H1 (cell line): ENCODE data around the gene AWAT2. TPM values are rescaled to one million over a fixed set of nuclear protein-coding genes. Genes with fewer than 3 reads are reported as not detected.

Experiments
- CTCF ChIA-PET: fragments of 300-600 bp; sonication (Branson Sonifier 250); formaldehyde crosslinking; loops from one replicate; lab custom pipeline; 2021; ENCODE audit not compliant: partially characterized antibody; lab: Charles Lee
- POLR2A ChIA-PET: fragments of 300-600 bp; sonication (Branson Sonifier 250); formaldehyde crosslinking; loops from one replicate; lab custom pipeline; 2021; ENCODE audit warnings: inconsistent platforms; ENCODE audit not compliant: partially characterized antibody; lab: Charles Lee
- DNase-seq, 2 experiments: peaks; one replicate each; pipeline versions ENCODE4 v3.0.0 to v3.0.0-alpha.2; 2010 to 2022; ENCODE audit warnings: low spot score in 2 of 2, low read depth in 1 of 2, mixed read lengths in 1 of 2
- FAIRE-seq: peaks from 2 replicates; lab custom pipeline; 2011; peaks lifted over from hg19 to GRCh38; lab: Jason Lieb, UNC
- H2AFZ ChIP-seq: 2 replicates; pipeline ENCODE4 v1.8.1; 2012; ENCODE audit warnings: low read length, inconsistent platforms
- H2AK5ac ChIP-seq: 2 replicates; pipeline ENCODE4 v1.6.1; 2013; ENCODE audit warnings: low read depth, low read length
- H2BK120ac ChIP-seq: replicated peaks from 2 replicates; pipeline ENCODE3; 2013; ENCODE audit warnings: low read depth, low read length, inconsistent platforms
- H2BK12ac ChIP-seq: 2 replicates; pipeline ENCODE4 v1.6.1; 2013; ENCODE audit warnings: low read depth, low read length
- H2BK15ac ChIP-seq: 2 replicates; pipeline ENCODE4 v1.6.1; 2013; ENCODE audit warnings: low read length
- H2BK20ac ChIP-seq: 2 replicates; pipeline ENCODE4 v1.6.1; 2013; ENCODE audit warnings: low read length
- H2BK5ac ChIP-seq: 2 replicates; pipeline ENCODE4 v1.6.1; 2013; ENCODE audit warnings: low read depth, low read length
- H3K14ac ChIP-seq: 2 replicates; pipeline ENCODE4 v1.6.1; 2013; ENCODE audit warnings: inconsistent platforms; ENCODE audit not compliant: insufficient read length
- H3K18ac ChIP-seq: 2 replicates; pipeline ENCODE4 v1.6.1; 2013; ENCODE audit warnings: low read length; ENCODE audit errors: extremely low read depth
- H3K23ac ChIP-seq: 2 replicates; pipeline ENCODE4 v1.6.1; 2013; ENCODE audit warnings: inconsistent platforms; ENCODE audit not compliant: insufficient read length
- H3K23me2 ChIP-seq: 2 replicates; pipeline ENCODE4 v1.6.1; 2013; ENCODE audit warnings: low read depth, low read length
- H3K27ac ChIP-seq: 2 replicates; pipeline ENCODE4 v1.6.1; 2011; ENCODE audit warnings: low read depth, low read length, inconsistent platforms
- H3K27me3 ChIP-seq, 4 experiments: replicated peaks in 1 of 4; 1 replicate in 1 of 4; 2 replicates in 3 of 4; pipeline versions ENCODE4 v1.6.1 to v1.8.1; 2011 to 2013; ENCODE audit warnings: low read length in 3 of 4, mild to moderate bottlenecking in 3 of 4, inconsistent platforms in 2 of 4, mixed read lengths in 2 of 4, moderate library complexity in 1 of 4; ENCODE audit not compliant: control insufficient read depth in 3 of 4, insufficient read depth in 3 of 4; ENCODE audit errors: extremely low read depth in 1 of 4
- H3K36me3 ChIP-seq, 4 experiments: 2 replicates each; pipeline versions ENCODE4 v1.6.1 to v1.8.1; 2011 to 2013; ENCODE audit warnings: mild to moderate bottlenecking in 4 of 4, low read length in 3 of 4, moderate library complexity in 2 of 4, control low read depth in 1 of 4, inconsistent platforms in 1 of 4; ENCODE audit not compliant: insufficient read depth in 4 of 4, control insufficient read depth in 2 of 4
- H3K4ac ChIP-seq: replicated peaks from 2 replicates; pipeline ENCODE3; 2013; ENCODE audit warnings: low read length, low read depth, mixed read lengths, inconsistent platforms; ENCODE audit not compliant: insufficient read length
- H3K4me1 ChIP-seq, 4 experiments: replicated peaks in 1 of 4; 1 replicate in 1 of 4; 2 replicates in 3 of 4; pipeline versions ENCODE4 v1.6.1 to v1.8.1; 2011 to 2013; ENCODE audit warnings: low read length in 3 of 4, inconsistent platforms in 2 of 4, mixed read lengths in 1 of 4; ENCODE audit not compliant: insufficient read depth in 4 of 4, control insufficient read depth in 3 of 4
- H3K4me2 ChIP-seq, 2 experiments: 2 replicates each; pipeline versions ENCODE4 v1.6.1 to v1.8.1; 2011 to 2013; ENCODE audit warnings: low read depth in 2 of 2, low read length in 2 of 2, control low read depth in 1 of 2, inconsistent platforms in 1 of 2, mild to moderate bottlenecking in 1 of 2; ENCODE audit not compliant: insufficient read depth in 1 of 2
- H3K4me3 ChIP-seq, 4 experiments: fragments of 200-600, 300-600 bp in 1 of 4; sonication (generic), shearing (Covaris generic), sonication (Bioruptor Twin) in 1 of 4; 2 replicates each; pipeline versions ENCODE4 v1.5.1 to v1.8.1; 2011 to 2016; ENCODE audit warnings: low read length in 4 of 4, low read depth in 3 of 4, control low read depth in 2 of 4, inconsistent platforms in 2 of 4, mild to moderate bottlenecking in 2 of 4, mixed read lengths in 1 of 4, moderate library complexity in 1 of 4; ENCODE audit not compliant: insufficient read depth in 2 of 4; ENCODE audit errors: extremely low read depth in 1 of 4
- H3K56ac ChIP-seq: replicated peaks from 2 replicates; pipeline ENCODE3; 2013; ENCODE audit warnings: low read depth, mild to moderate bottlenecking, mixed read lengths, low read length, inconsistent platforms; ENCODE audit not compliant: insufficient read length
- H3K79me1 ChIP-seq: 2 replicates; pipeline ENCODE4 v1.6.1; 2013; ENCODE audit warnings: low read depth, low read length, control low read depth
- H3K79me2 ChIP-seq, 2 experiments: 2 replicates each; pipeline versions ENCODE4 v1.6.1 to v1.8.1; 2012 to 2013; ENCODE audit warnings: low read length in 2 of 2, mild to moderate bottlenecking in 2 of 2, inconsistent platforms in 1 of 2; ENCODE audit not compliant: insufficient read depth in 2 of 2, control insufficient read depth in 1 of 2
- H3K9ac ChIP-seq, 4 experiments: replicated peaks in 1 of 4; 1 replicate in 1 of 4; 2 replicates in 3 of 4; pipeline versions ENCODE4 v1.6.1 to v1.8.1; 2011 to 2013; ENCODE audit warnings: low read depth in 3 of 4, low read length in 3 of 4, control low read depth in 2 of 4, mild to moderate bottlenecking in 2 of 4, moderate library complexity in 2 of 4, inconsistent platforms in 1 of 4; ENCODE audit errors: extremely low read depth in 1 of 4
- H3K9me3 ChIP-seq, 2 experiments: 2 replicates each; pipeline versions ENCODE4 v1.6.1 to v1.8.1; 2012 to 2013; ENCODE audit warnings: mild to moderate bottlenecking in 2 of 2, moderate library complexity in 2 of 2, control low read depth in 1 of 2, inconsistent platforms in 1 of 2, low read depth in 1 of 2, low read length in 1 of 2, mixed read lengths in 1 of 2; ENCODE audit not compliant: insufficient read depth in 2 of 2
- H4K20me1 ChIP-seq, 2 experiments: replicated peaks in 1 of 2; 2 replicates each; pipeline versions ENCODE3 to v1.8.1; 2011 to 2013; ENCODE audit warnings: inconsistent platforms in 2 of 2, low read length in 2 of 2, mild to moderate bottlenecking in 1 of 2; ENCODE audit not compliant: insufficient read depth in 2 of 2, control insufficient read depth in 1 of 2
- H4K5ac ChIP-seq: 2 replicates; pipeline ENCODE4 v1.6.1; 2013; ENCODE audit warnings: low read length, low read depth, mixed read lengths, inconsistent platforms; ENCODE audit not compliant: insufficient read length
- H4K8ac ChIP-seq: 2 replicates; pipeline ENCODE4 v1.8.0; 2013; ENCODE audit warnings: mild to moderate bottlenecking, moderate library complexity, low read length, inconsistent platforms; ENCODE audit not compliant: insufficient read depth; ENCODE audit errors: extremely low read depth
- H4K91ac ChIP-seq: replicated peaks from 2 replicates; pipeline ENCODE3; 2013; ENCODE audit warnings: low read length, mixed read lengths, inconsistent platforms; ENCODE audit not compliant: insufficient read length
- CREB1 ChIP-seq: IDR thresholded peaks from 2 replicates; pipeline ENCODE4 v1.6.1; 2012; ENCODE audit warnings: inconsistent platforms
- CTBP2 ChIP-seq: IDR thresholded peaks from 2 replicates; pipeline ENCODE4 v1.7.0; 2011; ENCODE audit warnings: borderline replicate concordance, mild to moderate bottlenecking, moderate library complexity, mixed read lengths, low read length; ENCODE audit not compliant: insufficient read depth, insufficient read length
- GTF2F1 ChIP-seq: IDR thresholded peaks from 2 replicates; pipeline ENCODE4 v1.6.1; 2012; ENCODE audit warnings: low read depth, low read length, improper control_type of control experiment, borderline replicate concordance
- HDAC2 ChIP-seq, 2 experiments: fragments of 300-600 bp in 1 of 2; sonication (generic) in 1 of 2; IDR thresholded peaks; 2 replicates each; pipeline ENCODE4 v1.6.1; 2011 to 2012; ENCODE audit warnings: low read depth in 2 of 2, low read length in 2 of 2, mild to moderate bottlenecking in 2 of 2, moderate library complexity in 2 of 2, borderline replicate concordance in 1 of 2, inconsistent platforms in 1 of 2
- JUND ChIP-seq: IDR thresholded peaks from 2 replicates; pipeline ENCODE4 v1.6.1; 2011; ENCODE audit warnings: mild to moderate bottlenecking, improper control_type of control experiment, low read length
- RFX5 ChIP-seq: IDR thresholded peaks from 2 replicates; pipeline ENCODE4 v1.6.1; 2011; ENCODE audit warnings: low read depth, low read length, improper control_type of control experiment, borderline replicate concordance
- SIRT6 ChIP-seq: IDR thresholded peaks from one replicate; pipeline ENCODE4 v1.7.1; 2012; ENCODE audit warnings: low read length, inconsistent platforms
- SP4 ChIP-seq: IDR thresholded peaks from 2 replicates; pipeline ENCODE4 v1.6.1; 2012; ENCODE audit warnings: low read length, inconsistent platforms
- whole genome bisulfite sequencing, 2 experiments: shearing (Covaris generic) in 1 of 2; methylation state at CpG; one replicate each; pipeline versions ENCODE4 v1.1.6 to v1.1.7; 2013 to 2015; ENCODE audit warnings: low lambda C conversion rate in 2 of 2, mixed read lengths in 2 of 2, inconsistent platforms in 1 of 2, low coverage in 1 of 2, missing lambda C conversion rate in 1 of 2; ENCODE audit not compliant: insufficient replicate concordance in 2 of 2, insufficient coverage in 1 of 2, insufficient read length in 1 of 2; ENCODE audit errors: extremely low coverage in 1 of 2, missing lambda C conversion rate in 1 of 2; 5-methylcytosine and 5-hydroxymethylcytosine counted together
- polyA plus RNA-seq, 7 experiments: library from polyadenylated mRNA; depleted of rRNA in 3 of 7; stranded (reverse) in 5 of 7; unstranded in 2 of 7; fragments of >200 nt in 5 of 7; fragments of 200-250 nt in 2 of 7; gene quantifications; 1 replicate in 5 of 7; 2 replicates in 1 of 7; 4 replicates in 1 of 7; pipeline versions ENCODE4 v1.2.1 to v1.2.3, GENCODE V29; 2011 to 2013; ENCODE audit warnings: missing spikeins in 2 of 7, mixed read lengths in 2 of 7
- total RNA-seq: library from RNA; stranded (reverse); fragmentation: NEBNext Ultra II Directional; extraction: Animal tissue kit (Norgen Biotek cat#: 25700); gene quantifications from 2 replicates; pipeline ENCODE4 v1.2.1, GENCODE V29; 2021
- TF ChIP-seq, protein P1 (sequence below): IDR thresholded peaks from 2 replicates; pipeline ENCODE4 v1.6.1; 2012; ENCODE audit warnings: low read length, inconsistent platforms

The AWAT2 gene
- total and polyA plus RNA-seq, 2 of the 8 experiments (the other 6 are each of a cell fraction or from before 2014, with no cell fraction given) = not detected

DNA sequence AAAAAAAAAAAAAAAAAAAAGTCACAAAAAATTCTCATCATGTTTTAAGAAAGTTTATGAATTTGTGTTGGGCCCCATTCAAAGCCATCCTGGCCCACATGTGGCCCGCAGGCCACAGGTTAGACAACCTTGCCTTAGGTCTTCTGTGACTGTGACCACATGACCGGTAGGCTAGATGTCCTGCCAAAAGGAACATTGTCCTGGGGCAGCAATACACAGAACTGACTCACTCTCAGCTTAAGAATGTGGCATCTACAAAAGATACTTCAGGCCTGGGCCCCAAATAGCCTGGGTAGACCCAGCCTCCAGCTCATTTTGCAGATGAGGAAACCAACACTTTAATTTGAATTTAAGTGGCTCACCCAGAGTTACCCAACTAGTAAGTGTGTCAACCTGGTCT, 10.0 kb downstream of the AWAT2 start:
- ChIA-PET POLR2A (no interaction called here), CTCF (interaction anchor here (0.7 to 9.6 kb wide), 4 partner anchors 10 to 93 kb away, joined by 3 to 62 read pairs (median 4); partner anchors contain the start of gene IGBP1)
- no peak overlapping the region for H4K5ac ChIP-seq
- H3K9ac ChIP-seq = no peak overlapping the region
- no peak overlapping the region for H4K91ac ChIP-seq
- no peak for TF ChIP-seq SP4
- no peak for TF ChIP-seq RFX5
- no peak for TF ChIP-seq CTBP2
- TF ChIP-seq HDAC2 (IDR thresholded peaks at IDR 0.05; ENCODE audit: borderline replicate concordance in 1 of 2, low read depth in 2 of 2, low read length in 2 of 2) = no peak
- TF ChIP-seq SIRT6 = no peak
- TF ChIP-seq CREB1 = no peak
- TF ChIP-seq, protein P1, sequence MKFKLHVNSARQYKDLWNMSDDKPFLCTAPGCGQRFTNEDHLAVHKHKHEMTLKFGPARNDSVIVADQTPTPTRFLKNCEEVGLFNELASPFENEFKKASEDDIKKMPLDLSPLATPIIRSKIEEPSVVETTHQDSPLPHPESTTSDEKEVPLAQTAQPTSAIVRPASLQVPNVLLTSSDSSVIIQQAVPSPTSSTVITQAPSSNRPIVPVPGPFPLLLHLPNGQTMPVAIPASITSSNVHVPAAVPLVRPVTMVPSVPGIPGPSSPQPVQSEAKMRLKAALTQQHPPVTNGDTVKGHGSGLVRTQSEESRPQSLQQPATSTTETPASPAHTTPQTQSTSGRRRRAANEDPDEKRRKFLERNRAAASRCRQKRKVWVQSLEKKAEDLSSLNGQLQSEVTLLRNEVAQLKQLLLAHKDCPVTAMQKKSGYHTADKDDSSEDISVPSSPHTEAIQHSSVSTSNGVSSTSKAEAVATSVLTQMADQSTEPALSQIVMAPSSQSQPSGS = no peak
- no peak for TF ChIP-seq GTF2F1
- TF ChIP-seq JUND = no peak
- no peak overlapping the region for H2AFZ ChIP-seq
- no peaks in the 10 kb centered on the region for H3K27me3 ChIP-seq
- no peak for FAIRE-seq
- no peaks in the 10 kb centered on the region for H3K36me3 ChIP-seq
- H3K23me2 ChIP-seq = no peaks in the 10 kb centered on the region
- no peak overlapping the region for H2BK20ac ChIP-seq
- H3K4me1 ChIP-seq = no peaks in the 10 kb centered on the region
- H4K20me1 ChIP-seq = no peaks in the 10 kb centered on the region
- no peak overlapping the region for H2BK120ac ChIP-seq
- H3K18ac ChIP-seq = no peak overlapping the region
- H3K23ac ChIP-seq = no peak overlapping the region
- no peak overlapping the region for H3K56ac ChIP-seq
- no peak overlapping the region for H3K27ac ChIP-seq
- no peaks in the 10 kb centered on the region for H3K79me2 ChIP-seq
- no peak overlapping the region for H3K4ac ChIP-seq
- 100% methylated on average over 2 of the region's 2 CpGs; no CpG with 5 or more reads in 1 of the 2 experiments for WGBS, 2 experiments
- no peak overlapping the region for H2BK15ac ChIP-seq
- no peak overlapping the region for H3K4me3 ChIP-seq
- H2AK5ac ChIP-seq = no peak overlapping the region
- H3K4me2 ChIP-seq = no peak overlapping the region
- H3K79me1 ChIP-seq = no peaks in the 10 kb centered on the region
- no peaks in the 10 kb centered on the region for H3K9me3 ChIP-seq
- no peak overlapping the region for H2BK12ac ChIP-seq
- no peak overlapping the region for H4K8ac ChIP-seq
- H2BK5ac ChIP-seq = no peak overlapping the region
- DNase-seq = no peak
- no peak overlapping the region for H3K14ac ChIP-seq
